Left lung (tissue), 10 donors: ENCODE measurements around the gene PALLD. TPM values are rescaled to one million over a fixed set of nuclear protein-coding genes. Genes with fewer than 3 reads are reported as not detected.

Experiments
- ATAC-seq: fragments of 200-7000 bp; cut with Tn5 transposase; one replicate; pipeline ENCODE4 v1.9.1; 2020; ENCODE audit warnings: moderate library complexity
- DNase-seq, 4 donors: peaks; one replicate each; pipeline ENCODE4 v3.0.0-alpha.2; 2013 to 2020
- H3K27ac ChIP-seq, 2 donors: fragments of 200-600 bp; sonication (generic) in 1 of 2; one replicate each; pipeline versions ENCODE4 v1.5.0 to v1.8.0; 2020 to 2021
- H3K27me3 ChIP-seq, 2 donors: fragments of 200-600 bp; sonication (generic) in 1 of 2; one replicate each; pipeline versions ENCODE4 v1.5.0 to v1.8.0; 2020 to 2021
- H3K36me3 ChIP-seq, 2 donors: fragments of 200-600 bp; sonication (generic) in 1 of 2; one replicate each; pipeline versions ENCODE4 v1.5.0 to v1.8.0; 2020 to 2021
- H3K4me1 ChIP-seq, 2 donors: fragments of 200-600 bp; one replicate each; pipeline ENCODE4 v1.8.0; 2021
- H3K4me3 ChIP-seq, 2 donors: fragments of 200-600 bp; sonication (generic) in 1 of 2; one replicate each; pipeline versions ENCODE4 v1.5.0 to v1.8.0; 2020 to 2021; ENCODE audit warnings: mild to moderate bottlenecking in 1 of 2
- H3K9me3 ChIP-seq, 2 donors: fragments of 200-600 bp; sonication (generic) in 1 of 2; one replicate each; pipeline versions ENCODE4 v1.5.0 to v1.8.0; 2020 to 2021
- CTCF ChIP-seq, 2 donors: fragments of 200-600 bp; sonication (generic) in 1 of 2; IDR thresholded peaks; one replicate each; pipeline versions ENCODE4 v1.5.0 to v1.8.0; 2021; ENCODE audit warnings: antibody characterized with exemption in 2 of 2
- intact Hi-C, 2 donors: fragments of 100-400 bp; cut with DNase I; formaldehyde crosslinking; loops; one replicate each; pipeline versions ENCODE4 v1.11.2 to v1.14.2; 2022
- polyA plus RNA-seq, 6 donors: library from polyadenylated mRNA; unstranded; fragments of 120-200 nt; gene quantifications; one replicate each; pipeline ENCODE4 v1.2.1, GENCODE V29; 2013; ENCODE audit not compliant: insufficient read length in 6 of 6
- total RNA-seq, 2 donors: library from RNA; stranded (reverse); fragmentation: NEBNext Ultra II Directional; extraction: Animal tissue kit (Norgen Biotek cat#: 25700); gene quantifications; one replicate each; pipeline ENCODE4 v1.2.1, GENCODE V29; 2021
- donor health status: DM: no; HTN: yes; CAD: no.
- donor health status: DM: no; HTN: no; CAD: no.

Gene PALLD
- total and polyA plus RNA-seq, 8 donors, result 67.5 to 194 (median 80.4) TPM

- intact Hi-C loops, result loop anchor here in 1 of 2 donors (5.0 kb wide), 1 partner anchor 210 kb away; no protein-coding TSS in a partner anchor
- no peak overlapping the region for H3K4me3 ChIP-seq
Measured at GRCh38 chr4:168712316-168712890, 215.6 kb downstream of the PALLD start.

GRCh38 chr4:168713253-168713652 lies 216.4 kb downstream of the PALLD start:
- DNase-seq, result no peak
- Histone ChIP-seq H3K4me3 (no peak overlapping the region), H3K4me1 (peaks cover 0 to 15% of the 10 kb centered on the region in 2 donors), H3K9me3 (no peaks in the 10 kb centered on the region), H3K27me3 (no peaks in the 10 kb centered on the region), H3K36me3 (no peaks in the 10 kb centered on the region), H3K27ac (no peak overlapping the region)
- TF ChIP-seq CTCF (IDR thresholded peaks at IDR 0.05), result no peak
- no peak for ATAC-seq
- intact Hi-C loops, result loop anchor here in 1 of 2 donors (5.0 kb wide), 1 partner anchor 209 kb away; no protein-coding TSS in a partner anchor

More at GRCh38 chr4:168712316-168712890, 215.6 kb downstream of the PALLD start:
- H3K4me1 ChIP-seq, result peaks cover 0 to 6% of the 10 kb centered on the region in 2 donors
- ATAC-seq (no peak), DNase-seq (no peak)
- H3K27me3 ChIP-seq, result no peaks in the 10 kb centered on the region
- no peaks in the 10 kb centered on the region for H3K9me3 ChIP-seq
- H3K27ac ChIP-seq, result no peak overlapping the region
- no peaks in the 10 kb centered on the region for H3K36me3 ChIP-seq
- TF ChIP-seq CTCF (IDR thresholded peaks at IDR 0.05), result no peak

GRCh38 chr4:168715896-168716295 lies 219.0 kb downstream of the PALLD start:
- H3K27me3 ChIP-seq, result no peaks in the 10 kb centered on the region
- no peak for DNase-seq
- no peak for ATAC-seq
- intact Hi-C loops, result no loop called here
- no peaks in the 10 kb centered on the region for H3K9me3 ChIP-seq
- TF ChIP-seq CTCF (IDR thresholded peaks at IDR 0.05), result no peak
- no peak overlapping the region for H3K27ac ChIP-seq
- H3K36me3 ChIP-seq, result no peaks in the 10 kb centered on the region
- no peak overlapping the region for H3K4me3 ChIP-seq
- peaks cover 0 to 16% of the 10 kb centered on the region in 2 donors for H3K4me1 ChIP-seq

GRCh38 chr4:168716406-168717129 lies 219.7 kb downstream of the PALLD start:
- no peak for TF ChIP-seq CTCF (IDR thresholded peaks at IDR 0.05)
- Histone ChIP-seq H3K4me1 (peaks cover 0 to 16% of the 10 kb centered on the region in 2 donors), H3K27me3 (no peaks in the 10 kb centered on the region), H3K9me3 (no peaks in the 10 kb centered on the region), H3K27ac (peak overlapping the region in 1 of 2 donors; percentile 53), H3K36me3 (no peaks in the 10 kb centered on the region), H3K4me3 (no peak overlapping the region)
- DNase-seq (no peak), ATAC-seq (peak; percentile 79)
- intact Hi-C loops, result no loop called here

- no peak for TF ChIP-seq CTCF (IDR thresholded peaks at IDR 0.05)
- Histone ChIP-seq H3K4me3 (no peak overlapping the region), H3K27me3 (no peaks in the 10 kb centered on the region), H3K9me3 (no peaks in the 10 kb centered on the region), H3K36me3 (no peaks in the 10 kb centered on the region), H3K27ac (peak overlapping the region in 1 of 2 donors; percentile 53), H3K4me1 (peaks cover 4 to 16% of the 10 kb centered on the region in 2 donors)
- DNase-seq, result no peak
- peak; percentile 89 for ATAC-seq
- intact Hi-C loops, result no loop called here
Measured at GRCh38 chr4:168717847-168718246, 221.0 kb downstream of the PALLD start.
